Left ventricle myocardium inferior (tissue), 1 donor: ENCODE data around the gene MRPS14. TPM values are rescaled to one million over a fixed set of nuclear protein-coding genes. Genes with fewer than 3 reads are reported as not detected.

Source experiments
- DNase-seq: peaks from one replicate; pipeline ENCODE4 v3.0.0-alpha.2; 2020
- H3K27ac ChIP-seq: fragments of 200-600 bp; replicated peaks from 2 replicates; pipeline ENCODE4 v1.8.0; 2021
- H3K27me3 ChIP-seq: fragments of 200-600 bp; 2 replicates; pipeline ENCODE4 v1.8.0; 2021; ENCODE audit warnings: low read depth
- H3K36me3 ChIP-seq: fragments of 200-600 bp; 2 replicates; pipeline ENCODE4 v1.8.0; 2021
- H3K4me1 ChIP-seq: fragments of 200-600 bp; 2 replicates; pipeline ENCODE4 v1.8.0; 2021
- H3K4me3 ChIP-seq: fragments of 200-600 bp; 2 replicates; pipeline ENCODE4 v1.8.0; 2021; ENCODE audit warnings: mild to moderate bottlenecking, moderate library complexity
- H3K9me3 ChIP-seq: fragments of 200-600 bp; replicated peaks from 2 replicates; pipeline ENCODE4 v1.8.0; 2021
- intact Hi-C: fragments of 100-400 bp; cut with micrococcal nuclease; formaldehyde crosslinking; loops from one replicate; pipeline ENCODE4 v1.11.0; 2022
- total RNA-seq: library from RNA; stranded (reverse); fragmentation: NEBNext Ultra II Directional; extraction: Animal tissue kit (Norgen Biotek cat#: 25700); gene quantifications from one replicate; pipeline ENCODE4 v1.2.1, GENCODE V29; 2021
- TF ChIP-seq, protein P1 (sequence below): fragments of 200-600 bp; IDR thresholded peaks from 2 replicates; pipeline ENCODE4 v1.8.0; 2021; ENCODE audit warnings: antibody characterized with exemption, mild to moderate bottlenecking, borderline replicate concordance
- donor health status: DM: no; HTN: yes; CAD: no; lungs with severe emphysema.

The MRPS14 gene
- total RNA-seq, 1 donor from 2014 or later: 25.4 TPM

DNA sequence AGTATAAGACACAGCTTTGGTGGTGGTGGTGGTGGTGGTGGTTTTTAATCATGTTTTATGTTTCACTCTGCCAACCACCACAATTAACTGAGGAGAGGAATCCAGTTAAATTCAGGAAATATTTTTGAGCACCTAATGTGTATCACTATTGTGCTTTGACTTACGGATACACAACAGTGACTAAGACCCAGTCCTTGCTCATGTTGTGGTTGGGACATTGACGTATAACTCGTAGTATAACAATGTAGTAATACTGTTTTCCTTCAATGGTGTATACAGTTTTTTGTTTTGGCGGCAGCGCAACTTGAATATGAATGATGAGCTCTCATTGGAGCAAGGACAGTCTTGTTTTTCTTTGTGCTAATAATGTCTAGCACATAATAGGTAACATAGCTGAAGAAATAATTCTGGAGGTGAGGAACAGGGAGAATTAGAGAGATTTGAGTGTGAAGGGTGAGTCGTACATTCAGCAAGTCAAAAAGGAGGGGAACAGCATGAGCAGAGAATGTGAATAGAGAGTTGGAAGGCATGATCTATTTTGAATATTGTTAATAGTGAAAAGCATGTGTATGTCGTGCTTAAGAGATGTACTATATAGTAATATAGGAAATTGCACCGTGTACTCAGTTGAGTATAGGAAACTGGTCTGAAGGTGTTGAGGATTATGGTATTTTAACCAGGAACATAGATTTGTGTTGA lies 18.0 kb downstream of the MRPS14 start:
- Histone ChIP-seq H3K27me3 (no peaks in the 10 kb centered on the region), H3K9me3 (no peaks in the 10 kb centered on the region), H3K27ac (no peak overlapping the region), H3K36me3 (peaks cover 49% of the 10 kb centered on the region), H3K4me1 (peaks cover 44% of the 10 kb centered on the region), H3K4me3 (no peak overlapping the region)
- TF ChIP-seq, protein P1, sequence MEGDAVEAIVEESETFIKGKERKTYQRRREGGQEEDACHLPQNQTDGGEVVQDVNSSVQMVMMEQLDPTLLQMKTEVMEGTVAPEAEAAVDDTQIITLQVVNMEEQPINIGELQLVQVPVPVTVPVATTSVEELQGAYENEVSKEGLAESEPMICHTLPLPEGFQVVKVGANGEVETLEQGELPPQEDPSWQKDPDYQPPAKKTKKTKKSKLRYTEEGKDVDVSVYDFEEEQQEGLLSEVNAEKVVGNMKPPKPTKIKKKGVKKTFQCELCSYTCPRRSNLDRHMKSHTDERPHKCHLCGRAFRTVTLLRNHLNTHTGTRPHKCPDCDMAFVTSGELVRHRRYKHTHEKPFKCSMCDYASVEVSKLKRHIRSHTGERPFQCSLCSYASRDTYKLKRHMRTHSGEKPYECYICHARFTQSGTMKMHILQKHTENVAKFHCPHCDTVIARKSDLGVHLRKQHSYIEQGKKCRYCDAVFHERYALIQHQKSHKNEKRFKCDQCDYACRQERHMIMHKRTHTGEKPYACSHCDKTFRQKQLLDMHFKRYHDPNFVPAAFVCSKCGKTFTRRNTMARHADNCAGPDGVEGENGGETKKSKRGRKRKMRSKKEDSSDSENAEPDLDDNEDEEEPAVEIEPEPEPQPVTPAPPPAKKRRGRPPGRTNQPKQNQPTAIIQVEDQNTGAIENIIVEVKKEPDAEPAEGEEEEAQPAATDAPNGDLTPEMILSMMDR: no peak
- intact Hi-C loops: no loop called here
- DNase-seq: no peak

DNA sequence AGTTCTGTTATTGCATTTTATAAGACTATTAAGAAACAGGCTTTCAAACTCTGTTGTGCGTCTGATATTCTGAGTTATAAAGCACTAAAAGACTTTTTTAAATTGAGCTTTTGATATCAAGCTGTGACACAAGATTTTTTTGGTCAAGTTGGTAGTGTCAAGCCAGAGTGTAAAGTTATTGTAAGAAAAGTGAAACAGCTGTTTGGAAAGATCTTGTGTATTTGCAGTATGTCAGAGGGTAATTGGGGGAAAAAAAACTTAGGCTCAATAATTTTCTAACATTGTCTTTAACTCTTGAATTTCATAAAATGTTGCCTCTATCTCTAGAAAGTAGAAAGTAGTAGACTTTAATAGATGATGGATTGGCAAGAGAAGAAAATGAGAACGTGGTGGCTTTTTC lies 19.7 kb downstream of the MRPS14 start:
- Histone ChIP-seq H3K27ac (no peak overlapping the region), H3K4me1 (peaks cover 43% of the 10 kb centered on the region), H3K36me3 (peaks cover 38% of the 10 kb centered on the region), H3K27me3 (no peaks in the 10 kb centered on the region), H3K4me3 (no peak overlapping the region), H3K9me3 (no peaks in the 10 kb centered on the region)
- DNase-seq: no peak
- TF ChIP-seq, protein P1: no peak
- intact Hi-C loops: no loop called here

DNA sequence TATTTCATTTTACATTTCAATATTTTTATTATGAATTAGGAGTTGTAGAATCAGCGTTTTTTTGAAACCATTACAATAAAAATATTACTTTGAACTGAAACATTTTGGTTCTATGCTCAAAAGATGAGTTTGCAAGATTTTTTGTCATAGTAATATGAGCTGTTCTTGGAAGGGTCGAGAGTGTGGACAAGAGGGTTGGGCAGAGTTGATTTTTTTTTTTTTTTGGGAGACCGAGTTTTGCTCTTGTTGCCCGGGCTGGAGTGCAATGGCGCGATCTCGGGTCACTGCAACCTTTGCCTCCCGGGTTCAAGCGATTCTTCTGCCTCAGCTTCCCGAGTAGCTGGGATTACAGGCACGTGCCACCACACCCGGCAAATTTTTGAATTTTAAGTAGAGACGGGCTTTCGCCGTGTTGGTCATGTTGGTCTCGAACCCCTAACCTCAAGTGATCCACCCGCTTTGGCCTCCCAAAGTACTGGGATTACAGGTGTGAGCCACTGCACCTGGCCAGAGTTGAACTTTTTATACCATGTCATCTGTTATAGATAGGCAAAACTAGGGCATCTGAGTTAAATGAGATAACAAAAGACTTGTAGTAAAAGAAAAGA lies 20.2 kb downstream of the MRPS14 start:
- H3K27ac ChIP-seq: no peak overlapping the region
- H3K4me1 ChIP-seq: peaks cover 48% of the 10 kb centered on the region
- H3K4me3 ChIP-seq: no peak overlapping the region
- no peaks in the 10 kb centered on the region for H3K27me3 ChIP-seq
- intact Hi-C loops: no loop called here
- no peaks in the 10 kb centered on the region for H3K9me3 ChIP-seq
- no peak for DNase-seq
- peaks cover 33% of the 10 kb centered on the region for H3K36me3 ChIP-seq
- TF ChIP-seq, protein P1: no peak

DNA sequence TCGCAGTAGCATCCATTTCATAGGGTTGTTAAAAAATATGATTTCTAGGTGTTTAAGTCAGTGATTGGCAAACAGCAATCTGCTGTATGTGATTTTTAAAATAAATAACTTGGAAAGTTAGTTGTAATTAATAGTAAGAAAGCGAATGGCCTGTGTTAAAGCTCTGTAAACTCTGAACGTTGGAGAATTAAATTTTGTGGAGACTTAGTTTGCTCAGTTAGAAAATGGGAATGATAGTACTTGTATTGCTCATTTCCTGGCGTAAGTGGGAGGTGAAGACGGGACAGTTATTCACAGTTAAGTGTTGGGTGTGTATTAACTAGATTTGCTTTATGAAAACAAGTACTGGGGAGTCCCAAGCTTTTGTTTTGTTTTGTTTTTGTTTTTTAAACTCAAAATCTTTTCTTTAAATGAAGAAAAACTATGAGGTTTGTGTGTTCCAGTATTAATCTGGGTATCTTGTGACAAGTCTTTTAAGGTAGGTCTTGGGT lies 22.5 kb downstream of the MRPS14 start:
- TF ChIP-seq, protein P1: no peak
- peaks cover 52% of the 10 kb centered on the region for H3K4me1 ChIP-seq
- peak overlapping the region; percentile 99 for H3K27ac ChIP-seq

DNA sequence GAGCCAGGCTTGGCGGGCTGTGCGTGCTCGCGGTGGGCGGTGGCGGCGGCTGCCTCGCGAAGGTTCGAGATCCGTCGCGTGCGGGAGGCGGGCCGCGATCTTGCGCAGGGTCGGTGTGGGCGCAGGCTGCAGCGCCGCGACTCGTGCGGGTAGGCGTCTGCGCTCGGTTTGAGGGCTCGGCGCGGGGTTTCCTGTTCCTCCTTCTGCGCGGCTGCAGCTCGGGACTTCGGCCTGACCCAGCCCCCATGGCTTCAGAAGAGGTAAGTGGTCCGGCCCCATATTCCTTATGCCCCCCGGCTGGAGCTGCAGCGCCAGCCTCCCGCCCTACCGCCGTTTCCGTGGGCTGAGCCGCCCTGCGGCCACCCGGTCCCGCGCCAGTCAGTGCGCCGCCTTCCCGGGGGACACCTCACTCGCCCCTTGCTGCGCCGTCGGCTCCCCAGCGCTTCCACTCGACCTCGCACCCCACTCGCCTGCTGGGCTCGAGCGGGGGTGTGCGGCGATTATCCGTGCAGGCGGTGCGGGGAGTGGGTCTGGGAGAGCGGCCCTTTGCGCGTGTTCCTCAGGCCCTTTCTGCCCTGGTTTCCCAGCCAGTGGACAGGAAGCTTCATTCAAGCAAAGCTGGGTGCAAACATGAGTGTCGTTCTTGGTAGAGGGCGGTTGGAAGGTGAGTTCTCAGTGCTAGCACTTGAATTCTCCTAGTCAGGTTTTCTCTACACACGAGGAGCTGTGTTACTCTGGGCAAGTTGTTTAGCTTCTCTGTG lies 23.1 kb downstream of the MRPS14 start, which contains the start of gene CACYBP:
Gene CACYBP, plus strand, starts transcription at position 12 of the 761 bp plus-strand sequence. Its CDS starts 234 bp downstream, at position 246.
- H3K4me3 ChIP-seq: peak within 1 kb of the TSS; percentile 94
- TF ChIP-seq, protein P1: no peak
- intact Hi-C loops: no loop called here
- H3K27me3 ChIP-seq: no peaks in the 10 kb centered on the region
- peaks cover 52% of the 10 kb centered on the region for H3K4me1 ChIP-seq
- no peak for DNase-seq
- H3K27ac ChIP-seq: peak within 1 kb of the TSS; percentile 99
- H3K36me3 ChIP-seq: peaks cover 6% of the 10 kb centered on the region
- H3K9me3 ChIP-seq: no peaks in the 10 kb centered on the region

More for the DNA sequence above, 22.5 kb downstream of the MRPS14 start:
- peaks cover 13% of the 10 kb centered on the region for H3K36me3 ChIP-seq
- no peaks in the 10 kb centered on the region for H3K27me3 ChIP-seq
- no peak for DNase-seq
- H3K4me3 ChIP-seq: peak overlapping the region; percentile 94
- intact Hi-C loops: no loop called here
- no peaks in the 10 kb centered on the region for H3K9me3 ChIP-seq
